B cell (primary cell): Measurements from ENCODE around the gene PLEKHA5.

Experiments used
- CTCF ChIP-seq: fragments of 200-600 bp; IDR thresholded peaks from one replicate; pipeline ENCODE4 v1.8.0; 2022; ENCODE audit warnings: antibody characterized with exemption, mild to moderate bottlenecking
- EZH2 ChIP-seq: IDR thresholded peaks from 2 replicates; pipeline ENCODE4 v1.6.1; 2012; ENCODE audit warnings: borderline replicate concordance, low read depth, mild to moderate bottlenecking, moderate library complexity, low read length; ENCODE audit not compliant: insufficient read depth, poor library complexity, severe bottlenecking

GRCh38 chr12:19082365-19082911 is 47.1 kb upstream of the PLEKHA5 start:
- no peak for TF ChIP-seq EZH2
- no peak for TF ChIP-seq CTCF
